HCEC 1CT (cell line): ENCODE measurements around the gene C15orf62.

Source experiments
- DNase-seq: peaks from one replicate; pipeline ENCODE4 v3.0.0-alpha.2; 2017

C15orf62 gene

GRCh38 chr15:40785814-40786213, 16.0 kb downstream of the C15orf62 start:
- no peak for DNase-seq

GRCh38 chr15:40787344-40787841, 17.6 kb downstream of the C15orf62 start:
- DNase-seq: peak; percentile 38

GRCh38 chr15:40787991-40788390, 18.2 kb downstream of the C15orf62 start:
- DNase-seq: no peak

- DNase-seq: no peak
Observed at GRCh38 chr15:40789119-40789518, 19.3 kb downstream of the C15orf62 start.

- no peak for DNase-seq
Observed at GRCh38 chr15:40789999-40790398, 20.2 kb downstream of the C15orf62 start.

GRCh38 chr15:40790718-40791117, 20.9 kb downstream of the C15orf62 start:
- DNase-seq: peak; percentile 6

- no peak for DNase-seq
Observed at GRCh38 chr15:40792394-40792793, 22.6 kb downstream of the C15orf62 start.

GRCh38 chr15:40793216-40793989, 23.6 kb downstream of the C15orf62 start:
- DNase-seq: peak; percentile 89

- DNase-seq: no peak
Observed at GRCh38 chr15:40796041-40796440, 26.3 kb downstream of the C15orf62 start.

- DNase-seq: no peak
Observed at GRCh38 chr15:40796512-40796911, 26.7 kb downstream of the C15orf62 start.

- DNase-seq: no peak
Observed at GRCh38 chr15:40799523-40799922, 29.7 kb downstream of the C15orf62 start.

- no peak for DNase-seq
Observed at GRCh38 chr15:40803076-40803475, 33.3 kb downstream of the C15orf62 start.

GRCh38 chr15:40803688-40804087, 33.9 kb downstream of the C15orf62 start:
- DNase-seq: no peak

- no peak for DNase-seq
Observed at GRCh38 chr15:40806672-40807027, 36.9 kb downstream of the C15orf62 start.

- DNase-seq: peak; percentile 98
Observed at GRCh38 chr15:40807028-40807887, 37.5 kb downstream of the C15orf62 start, which contains the start of the genes DNAJC17 and ZFYVE19. Gene DNAJC17 (minus strand): TSS chr15:40807473. CDS start chr15:40807446, 27 bp downstream. Gene ZFYVE19 (plus strand): TSS chr15:40807089. CDS start chr15:40807590, 501 bp downstream.

GRCh38 chr15:40807888-40808461, 38.2 kb downstream of the C15orf62 start:
- no peak for DNase-seq

GRCh38 chr15:40808861-40809450, 39.2 kb downstream of the C15orf62 start:
- DNase-seq: no peak

- DNase-seq: no peak
Observed at GRCh38 chr15:40812721-40813425, 43.1 kb downstream of the C15orf62 start.

GRCh38 chr15:40815042-40815698, 45.4 kb downstream of the C15orf62 start:
- DNase-seq: no peak

- no peak for DNase-seq
Observed at GRCh38 chr15:40819048-40819447, 49.3 kb downstream of the C15orf62 start.

- no peak for DNase-seq
Observed at GRCh38 chr15:40821195-40821594, 51.4 kb downstream of the C15orf62 start.
